GM12878 (cell line): Measurements from ENCODE around the gene TARBP1.

Source experiments
- ATF2 ChIP-seq: IDR thresholded peaks from 2 replicates; pipeline ENCODE4 v1.6.1; 2012; ENCODE audit warnings: low read length, inconsistent platforms
- CTCF ChIP-seq, 3 experiments: IDR thresholded peaks in 2 of 3; conservative IDR thresholded peaks in 1 of 3; 2 replicates each; pipeline ENCODE4 v1.5.1; 2011; ENCODE audit warnings: low read depth in 3 of 3, low read length in 3 of 3, mild to moderate bottlenecking in 3 of 3, control low read depth in 2 of 3, moderate library complexity in 2 of 3, inconsistent platforms in 1 of 3, mixed read lengths in 1 of 3; ENCODE audit not compliant: control insufficient read depth in 2 of 3, insufficient read depth in 1 of 3; ENCODE audit errors: extremely low read depth in 1 of 3
- TARDBP ChIP-seq: IDR thresholded peaks from 2 replicates; pipeline ENCODE4 v1.6.1; 2016; ENCODE audit warnings: borderline replicate concordance

GRCh38 chr1:234479866-234480265 is 887 bp upstream of the TARBP1 start:
- TF ChIP-seq TARDBP (no peak), ATF2 (no peak), CTCF (IDR thresholded peaks at IDR 0.05 in 2 of 3, conservative IDR thresholded peaks at IDR 0.05 in 1 of 3; ENCODE audit: control insufficient read depth in 2 of 3, extremely low read depth in 1 of 3, insufficient read depth in 1 of 3, low read depth in 3 of 3, low read length in 3 of 3) (no peak)
